Stimulated activated CD4-positive, alpha-beta T cell treated with anti-CD3 and anti-CD28 coated beads, Interleukin-12 subunit alpha, Interleukin-12 subunit beta, amount 100 ng/mL, for 4 hours (primary cell): Measurements from ENCODE around the gene ZFP57.

ENCODE experiments used
- DNase-seq: peaks from one replicate; pipeline ENCODE4 v3.0.0-alpha.2; 2020

The ZFP57 gene

DNA sequence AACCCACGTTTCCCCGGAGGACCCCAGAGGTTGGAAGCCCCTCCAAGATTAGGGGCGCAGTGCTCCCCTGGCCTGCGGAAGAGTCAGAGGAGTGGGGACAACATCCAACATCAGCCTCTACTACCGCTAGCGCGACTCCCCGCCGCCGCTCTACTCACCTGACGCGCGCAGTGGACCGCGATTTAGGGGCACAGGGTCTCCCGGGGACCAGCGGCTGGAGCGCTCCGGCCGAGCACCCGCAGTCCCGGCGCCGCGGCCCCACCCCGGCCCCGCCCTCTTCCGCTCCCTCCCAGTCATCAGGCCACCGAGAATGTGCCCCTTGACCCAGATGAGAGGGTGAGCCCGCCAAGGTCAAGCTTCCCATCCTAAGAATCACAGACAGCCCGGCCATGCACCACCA, at the start of gene ZFP57:
TSS of gene ZFP57 (minus strand) at position 249 of the 400 bp plus-strand sequence. CDS start 4,149 bp downstream, outside the sequence.
- no peak for DNase-seq

DNA sequence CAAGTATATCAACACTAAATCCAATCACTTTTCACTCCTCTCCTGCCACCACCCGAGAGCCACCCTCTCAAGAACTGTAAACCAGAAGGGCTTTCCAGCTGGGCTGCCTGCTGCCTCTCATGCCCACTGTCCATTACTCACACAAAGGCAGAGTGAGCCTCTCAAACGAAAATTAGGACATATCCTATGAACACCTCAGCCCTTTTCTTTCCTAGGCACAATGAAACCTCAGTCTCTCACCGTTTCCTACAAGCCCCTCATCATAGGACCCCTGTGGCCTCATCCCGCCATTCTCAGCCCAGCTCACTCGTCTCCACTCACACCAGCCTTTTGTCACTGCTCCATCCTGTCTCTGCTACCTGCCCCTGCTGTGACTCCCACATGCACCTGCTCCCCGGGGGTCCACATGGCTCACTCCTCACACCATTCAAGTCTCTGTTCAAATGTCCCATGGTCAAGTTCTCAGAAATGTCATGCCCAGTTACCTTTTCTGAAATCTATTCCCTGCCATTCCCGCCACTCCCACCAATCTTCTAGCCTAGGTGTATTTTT, 49.7 kb upstream of the ZFP57 start:
- DNase-seq: no peak

DNA sequence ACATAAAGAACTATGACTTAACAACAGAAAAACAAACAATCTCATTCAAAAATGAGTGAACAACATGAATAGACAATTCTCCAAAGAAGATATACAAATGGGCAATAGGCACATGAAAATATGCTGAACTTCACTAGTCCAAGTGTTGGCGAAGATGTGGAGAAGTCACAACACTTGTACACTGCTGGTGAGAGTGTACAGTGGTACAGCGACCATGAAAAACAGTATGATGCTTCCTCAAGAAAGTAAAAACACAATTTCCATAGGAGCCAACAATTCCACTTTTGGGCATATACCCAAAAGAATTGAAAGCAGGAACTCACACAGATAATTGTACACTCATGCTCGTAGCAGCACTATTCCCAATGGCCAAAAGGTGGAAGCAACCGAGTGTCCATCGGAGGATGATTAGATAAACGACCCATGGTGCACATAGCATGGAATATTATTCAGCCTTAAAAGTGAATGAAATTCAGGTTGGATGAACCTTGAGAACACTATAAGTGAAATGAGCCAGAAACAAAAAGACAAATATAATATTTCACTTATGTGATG, 48.9 kb upstream of the ZFP57 start:
- no peak for DNase-seq

DNA sequence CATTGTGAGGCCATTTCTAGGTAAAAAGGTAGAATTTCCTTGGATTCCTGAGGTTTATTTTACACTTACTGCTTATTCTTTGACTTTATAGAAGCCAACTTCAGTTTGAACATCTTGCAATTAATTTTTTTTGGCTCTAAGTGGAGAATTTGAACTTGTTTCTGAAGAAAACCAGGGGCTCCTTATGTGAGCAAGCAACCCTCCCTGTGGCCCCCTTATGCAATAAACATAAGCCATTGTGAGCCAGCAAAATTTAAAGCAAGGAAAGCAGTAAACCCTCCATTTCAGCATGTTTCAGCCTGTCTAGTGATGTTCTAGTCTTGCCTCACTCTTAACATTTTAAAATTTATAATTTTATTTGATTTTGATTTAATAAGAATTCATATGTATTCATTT, 47.9 kb upstream of the ZFP57 start:
- no peak for DNase-seq

DNA sequence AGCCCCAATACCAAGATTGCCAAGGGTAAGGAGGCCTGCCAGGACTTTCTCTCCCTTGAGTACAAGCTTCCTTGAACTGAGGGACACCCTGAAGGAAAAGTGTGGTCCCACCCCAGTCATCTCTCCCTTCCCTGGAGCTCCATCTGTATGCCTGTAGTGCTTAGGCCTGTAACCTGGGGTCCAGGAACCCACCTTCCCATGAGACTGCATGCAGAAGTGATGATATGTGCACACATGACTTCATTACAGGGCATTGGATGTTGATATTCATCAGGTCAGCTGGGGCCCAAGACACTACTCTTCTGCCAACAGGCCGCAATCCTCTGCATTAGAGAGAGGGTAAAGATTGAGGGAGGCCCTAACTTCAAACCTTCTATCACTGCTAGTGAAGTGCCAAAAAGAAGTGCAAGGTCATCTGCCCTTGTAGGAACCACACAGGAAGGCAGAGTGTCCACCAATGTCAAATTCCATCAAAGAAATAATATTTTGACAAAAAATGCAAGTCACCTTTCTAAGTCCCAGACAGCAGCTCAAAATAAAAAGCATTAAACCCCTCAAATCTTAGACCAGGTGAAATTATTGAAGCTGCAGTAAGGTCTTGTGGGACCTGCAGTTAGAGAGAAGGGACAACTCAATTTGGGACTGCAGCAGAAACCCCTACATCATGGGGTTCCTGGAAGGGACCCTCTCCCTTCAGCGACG, 47.4 kb upstream of the ZFP57 start:
- DNase-seq: no peak

DNA sequence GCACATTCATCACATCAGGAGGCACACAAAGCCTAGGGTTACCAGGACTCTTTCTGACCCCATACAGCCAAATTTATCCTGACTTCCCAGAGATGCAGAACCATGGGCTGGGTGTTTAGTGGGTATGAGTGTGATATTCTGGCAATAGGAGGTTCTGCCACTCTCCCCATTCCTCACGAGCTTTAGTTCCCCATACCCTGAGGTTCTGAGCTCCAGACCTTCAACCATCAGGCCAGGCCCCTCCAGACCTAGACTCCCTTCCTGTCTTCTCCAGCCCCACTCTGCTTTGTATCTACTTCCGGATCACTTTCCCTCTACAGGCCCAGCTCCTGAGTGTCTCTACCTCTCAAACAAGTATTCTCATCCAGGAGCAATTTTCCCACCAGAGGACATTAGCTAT, 46.7 kb upstream of the ZFP57 start:
- no peak for DNase-seq

DNA sequence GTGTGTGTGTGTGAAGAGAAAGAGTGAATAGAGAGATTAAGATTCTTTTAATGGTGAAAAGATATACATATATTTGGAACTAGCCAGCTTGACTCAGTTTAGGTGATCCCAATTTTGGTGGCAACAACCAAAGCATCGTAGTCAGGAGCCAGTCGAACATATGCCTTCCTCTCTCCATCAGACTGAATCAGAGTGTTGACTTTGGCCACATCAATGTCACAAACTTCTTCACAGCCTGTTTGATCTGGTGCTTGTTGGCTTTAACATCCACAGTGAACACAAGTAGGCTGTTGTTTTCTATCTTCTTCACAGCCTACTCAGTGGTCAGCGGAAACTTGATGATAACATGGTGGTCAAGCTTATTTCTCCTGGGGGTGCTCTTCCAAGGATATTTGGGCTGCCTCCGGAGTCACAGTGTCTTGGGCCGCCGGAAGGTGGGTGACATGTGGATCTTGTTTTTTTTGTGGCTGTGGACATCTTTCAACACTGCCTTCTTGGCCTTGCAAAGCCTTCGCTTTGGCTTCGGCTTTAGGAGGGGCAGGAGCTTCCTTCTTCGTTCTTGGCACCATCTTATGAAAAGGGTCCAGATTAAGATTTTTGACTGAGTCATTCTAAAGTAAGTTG, 45.7 kb upstream of the ZFP57 start:
- DNase-seq: no peak

DNA sequence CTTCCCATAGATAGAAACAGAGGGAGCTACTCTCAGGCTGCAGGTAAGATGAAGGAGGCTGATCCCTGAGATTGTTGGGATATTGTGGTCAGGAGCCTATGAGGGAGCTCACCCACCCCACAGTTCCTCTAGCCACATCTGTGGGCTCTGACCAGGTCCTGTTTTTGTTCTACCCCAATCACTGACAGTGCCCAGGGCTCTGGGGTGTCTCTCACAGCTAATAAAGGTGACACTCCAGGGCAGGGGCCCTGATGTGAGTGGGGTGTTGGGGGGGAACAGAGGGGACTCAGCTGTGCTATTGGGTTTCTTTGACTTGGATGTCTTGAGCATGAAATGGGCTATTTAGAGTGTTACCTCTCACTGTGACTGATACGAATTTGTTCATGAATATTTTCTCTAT, 45.0 kb upstream of the ZFP57 start:
- no peak for DNase-seq

DNA sequence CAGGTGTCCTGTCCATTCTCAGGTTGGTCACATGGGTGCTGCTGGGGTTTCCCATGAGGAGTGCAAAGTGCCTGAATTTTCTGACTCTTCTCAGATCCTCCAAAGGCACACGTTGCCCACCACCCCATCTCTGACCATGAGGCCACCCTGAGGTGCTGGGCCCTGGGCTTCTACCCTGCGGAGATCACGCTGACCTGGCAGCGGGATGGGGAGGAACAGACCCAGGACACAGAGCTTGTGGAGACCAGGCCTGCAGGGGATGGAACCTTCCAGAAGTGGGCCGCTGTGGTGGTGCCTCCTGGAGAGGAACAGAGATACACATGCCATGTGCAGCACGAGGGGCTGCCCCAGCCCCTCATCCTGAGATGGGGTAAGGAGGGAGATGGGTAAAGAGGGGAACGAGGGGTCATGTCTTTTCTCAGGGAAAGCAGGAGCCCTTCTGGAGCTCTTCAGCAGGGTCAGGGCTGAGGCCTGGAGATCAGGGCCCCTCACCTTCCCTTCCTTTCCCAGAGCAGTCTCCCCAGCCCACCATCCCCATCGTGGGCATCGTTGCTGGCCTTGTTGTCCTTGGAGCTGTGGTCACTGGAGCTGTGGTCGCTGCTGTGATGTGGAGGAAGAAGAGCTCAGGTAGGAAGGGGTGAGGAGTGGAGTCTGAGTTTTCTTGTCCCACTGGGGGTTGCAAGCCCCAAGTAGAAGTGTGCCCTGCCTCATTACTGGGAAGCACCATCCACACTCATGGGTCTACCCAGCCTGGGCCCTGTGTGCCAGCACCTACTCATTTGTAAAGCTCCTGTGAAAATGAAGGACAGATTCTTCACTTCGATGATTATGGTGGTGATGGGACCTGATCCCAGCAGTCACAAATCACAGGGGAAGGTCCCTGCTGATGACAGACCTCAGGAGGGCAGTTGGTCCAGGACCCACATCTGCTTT, 44.3 kb upstream of the ZFP57 start:
- DNase-seq: no peak

DNA sequence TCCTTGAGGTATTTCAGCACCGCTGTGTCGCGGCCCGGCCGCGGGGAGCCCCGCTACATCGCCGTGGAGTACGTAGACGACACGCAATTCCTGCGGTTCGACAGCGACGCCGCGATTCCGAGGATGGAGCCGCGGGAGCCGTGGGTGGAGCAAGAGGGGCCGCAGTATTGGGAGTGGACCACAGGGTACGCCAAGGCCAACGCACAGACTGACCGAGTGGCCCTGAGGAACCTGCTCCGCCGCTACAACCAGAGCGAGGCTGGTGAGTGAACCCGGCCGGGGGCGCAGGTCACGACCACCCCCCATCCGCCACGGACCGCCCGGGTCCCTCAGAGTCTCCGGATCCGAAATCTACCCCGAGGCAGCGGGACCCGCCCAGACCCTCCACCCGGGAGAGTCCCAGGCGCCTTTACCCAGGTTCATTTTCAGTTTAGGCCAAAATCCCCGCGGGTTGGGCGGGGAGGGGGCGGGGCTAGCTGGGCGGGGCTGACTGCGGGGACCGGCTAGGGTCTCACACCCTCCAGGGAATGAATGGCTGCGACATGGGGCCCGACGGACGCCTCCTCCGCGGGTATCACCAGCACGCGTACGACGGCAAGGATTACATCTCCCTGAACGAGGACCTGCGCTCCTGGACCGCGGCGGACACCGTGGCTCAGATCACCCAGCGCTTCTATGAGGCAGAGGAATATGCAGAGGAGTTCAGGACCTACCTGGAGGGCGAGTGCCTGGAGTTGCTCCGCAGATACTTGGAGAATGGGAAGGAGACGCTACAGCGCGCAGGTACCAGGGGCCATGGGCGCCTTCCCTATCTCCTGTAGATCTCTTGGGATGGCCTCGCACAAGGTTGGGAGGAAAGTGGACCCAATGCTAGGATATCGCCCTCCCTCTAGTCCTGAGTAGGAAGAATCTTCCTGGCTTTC, 43.0 kb upstream of the ZFP57 start:
- peak; percentile 85 for DNase-seq

DNA sequence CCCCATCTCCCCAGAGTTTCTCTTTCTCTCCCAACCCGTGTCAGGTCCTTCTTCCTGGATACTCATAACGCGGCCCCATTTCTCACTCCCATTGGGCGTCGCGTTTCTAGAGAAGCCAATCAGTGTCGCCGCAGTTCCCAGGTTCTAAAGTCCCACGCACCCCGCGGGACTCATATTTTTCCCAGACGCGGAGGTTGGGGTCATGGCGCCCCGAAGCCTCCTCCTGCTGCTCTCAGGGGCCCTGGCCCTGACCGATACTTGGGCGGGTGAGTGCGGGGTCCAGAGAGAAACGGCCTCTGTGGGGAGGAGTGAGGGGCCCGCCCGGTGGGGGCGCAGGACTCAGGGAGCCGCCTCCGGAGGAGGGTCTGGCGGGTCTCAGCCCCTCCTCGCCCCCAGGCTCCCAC, 42.3 kb upstream of the ZFP57 start, which contains the start of gene HLA-F:
TSS of gene HLA-F (plus strand) at position 173 of the 404 bp plus-strand sequence. CDS start at position 203, 30 bp downstream.
- DNase-seq: peak; percentile 70

DNA sequence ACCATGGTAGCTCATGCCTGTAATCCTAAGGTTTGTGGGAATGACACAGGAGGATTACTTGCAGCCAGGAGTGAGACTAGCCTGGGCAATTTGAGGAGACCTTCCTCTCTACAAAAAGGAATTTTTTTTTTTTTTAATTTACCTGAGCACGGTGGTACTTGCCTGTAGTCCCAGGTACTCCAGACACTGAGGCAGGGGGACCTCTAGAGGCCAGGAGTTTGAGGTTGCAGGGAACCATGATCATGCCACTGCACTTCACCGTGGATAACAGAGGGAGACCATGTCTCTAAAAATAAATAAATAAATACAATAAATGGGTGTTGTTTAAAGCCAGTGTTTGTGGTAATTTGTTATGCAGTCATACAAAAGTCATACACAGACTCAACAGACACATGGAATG, 39.9 kb upstream of the ZFP57 start:
- no peak for DNase-seq

DNA sequence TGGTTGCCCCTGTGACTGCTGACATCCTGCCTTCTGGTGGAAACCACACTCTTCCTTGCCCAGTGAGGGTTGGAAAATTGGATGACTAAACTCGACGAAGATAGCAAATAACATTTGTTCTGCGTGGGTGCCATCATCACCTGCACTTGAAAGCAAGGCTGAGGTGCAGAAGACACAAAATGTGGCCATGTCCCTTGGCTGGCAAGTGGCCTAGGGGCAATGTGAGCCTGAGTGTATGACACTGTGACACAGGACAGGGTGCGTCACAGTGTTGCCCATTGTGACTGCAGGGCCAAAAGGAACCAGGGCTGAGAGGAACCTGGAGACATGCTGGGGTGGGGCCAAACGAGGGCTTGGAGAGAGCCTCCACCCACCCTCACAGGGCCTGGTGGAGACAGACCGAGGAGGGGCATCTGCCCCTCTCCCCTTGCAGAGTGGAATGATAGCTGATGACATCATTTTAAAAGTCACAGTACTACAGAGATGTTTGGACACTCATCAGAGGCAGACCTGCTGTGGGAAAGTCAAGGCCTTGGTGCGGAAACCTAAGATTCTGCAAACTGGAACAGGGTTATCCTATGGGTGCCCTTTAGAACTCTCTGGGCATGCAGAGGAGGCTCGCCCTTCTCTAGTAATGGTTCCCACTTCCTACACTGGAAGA, 29.5 kb upstream of the ZFP57 start:
- DNase-seq: no peak

DNA sequence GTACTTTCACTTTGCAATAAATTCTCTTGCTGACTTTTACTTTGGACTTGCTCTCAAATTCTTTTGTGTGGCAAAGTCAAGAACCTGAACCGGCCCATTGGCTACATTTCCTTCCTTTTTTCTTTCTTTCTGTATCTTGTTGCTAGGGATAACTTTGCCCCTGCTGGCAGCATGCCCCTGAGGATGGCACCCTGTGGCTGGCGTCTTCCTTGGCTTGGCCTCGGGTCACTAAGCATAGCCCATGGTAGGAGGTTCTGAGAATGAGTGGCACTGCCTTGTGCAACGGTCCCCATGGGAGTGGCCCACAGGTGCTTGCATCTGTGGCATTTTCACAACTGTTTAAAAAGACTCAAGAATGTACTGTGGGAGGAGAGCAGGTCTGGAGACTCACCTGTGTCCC, 28.2 kb upstream of the ZFP57 start:
- DNase-seq: no peak

DNA sequence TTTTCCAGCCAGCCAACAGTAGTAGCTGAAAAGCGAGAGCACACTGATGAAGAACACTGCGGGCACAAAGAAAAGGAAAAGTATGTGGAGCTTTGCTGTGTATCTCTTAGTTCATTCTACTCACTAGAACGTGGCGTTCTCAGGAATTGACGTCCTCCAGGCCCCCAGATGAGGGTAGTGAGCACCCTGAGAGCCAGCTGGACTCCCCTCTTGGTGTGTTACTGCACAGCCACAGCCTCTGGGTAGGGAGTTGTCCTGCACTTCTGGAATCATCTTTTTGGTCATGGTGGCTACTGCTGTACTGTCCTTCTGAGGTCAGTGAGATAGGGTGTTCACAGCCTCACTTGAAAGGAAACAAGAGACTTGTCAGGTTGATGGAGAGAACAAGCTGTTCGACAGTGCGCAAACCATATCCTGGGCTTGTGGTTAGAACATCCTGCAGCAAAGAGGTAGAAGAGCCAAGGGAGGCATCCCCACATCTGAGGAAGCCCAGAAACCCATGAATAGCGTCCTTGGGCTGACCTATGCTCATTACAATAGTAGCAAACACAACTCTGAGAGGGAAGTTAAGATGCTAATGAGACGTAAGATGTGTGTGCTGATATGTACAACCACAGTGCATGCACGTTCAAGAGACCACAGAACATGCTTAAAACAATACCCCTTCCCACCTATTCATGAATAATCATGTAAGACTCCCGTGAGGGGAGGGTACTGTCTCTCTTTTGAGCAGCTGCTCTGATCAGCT, 27.7 kb upstream of the ZFP57 start:
- no peak for DNase-seq

DNA sequence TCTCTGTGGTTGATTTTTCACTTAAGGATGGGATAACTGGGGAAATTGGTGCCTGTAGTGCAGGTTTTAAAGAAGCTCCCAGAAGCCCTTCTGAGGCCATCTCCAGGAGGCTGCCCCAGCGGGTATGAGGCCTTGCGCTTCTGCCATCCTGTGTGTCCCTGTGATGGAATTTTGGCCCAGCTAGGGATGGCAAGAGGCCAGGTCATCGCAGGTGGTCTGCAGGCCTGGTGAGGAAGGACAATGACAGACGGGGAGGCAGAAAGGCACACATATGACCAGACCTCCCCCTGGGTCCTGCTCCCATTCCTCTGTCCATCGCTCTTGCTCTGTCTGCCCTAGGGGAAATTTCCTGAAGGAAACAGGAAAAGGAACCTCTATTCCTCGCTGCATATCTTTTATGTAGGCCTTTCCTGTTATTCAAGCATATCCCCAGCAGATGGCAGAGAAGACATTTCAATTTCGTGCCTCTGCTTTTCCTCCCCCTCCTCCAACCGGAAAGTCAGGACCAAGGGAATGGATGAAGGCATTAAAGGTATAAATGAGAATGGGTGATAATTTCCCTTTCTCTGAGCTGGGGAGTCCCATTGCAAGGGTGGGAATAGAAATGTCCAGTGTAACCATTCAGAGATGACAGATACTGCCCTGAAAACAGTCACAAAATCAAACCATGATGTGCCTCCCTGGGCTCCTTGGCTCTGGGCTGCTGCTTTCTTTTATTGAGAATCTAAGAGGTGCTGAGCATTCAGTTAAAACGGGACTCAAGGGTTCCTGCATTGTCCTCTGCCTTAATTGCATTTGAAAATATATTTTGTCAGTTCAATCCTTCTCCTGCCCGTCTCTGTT, 24.7 kb upstream of the ZFP57 start:
- DNase-seq: no peak

DNA sequence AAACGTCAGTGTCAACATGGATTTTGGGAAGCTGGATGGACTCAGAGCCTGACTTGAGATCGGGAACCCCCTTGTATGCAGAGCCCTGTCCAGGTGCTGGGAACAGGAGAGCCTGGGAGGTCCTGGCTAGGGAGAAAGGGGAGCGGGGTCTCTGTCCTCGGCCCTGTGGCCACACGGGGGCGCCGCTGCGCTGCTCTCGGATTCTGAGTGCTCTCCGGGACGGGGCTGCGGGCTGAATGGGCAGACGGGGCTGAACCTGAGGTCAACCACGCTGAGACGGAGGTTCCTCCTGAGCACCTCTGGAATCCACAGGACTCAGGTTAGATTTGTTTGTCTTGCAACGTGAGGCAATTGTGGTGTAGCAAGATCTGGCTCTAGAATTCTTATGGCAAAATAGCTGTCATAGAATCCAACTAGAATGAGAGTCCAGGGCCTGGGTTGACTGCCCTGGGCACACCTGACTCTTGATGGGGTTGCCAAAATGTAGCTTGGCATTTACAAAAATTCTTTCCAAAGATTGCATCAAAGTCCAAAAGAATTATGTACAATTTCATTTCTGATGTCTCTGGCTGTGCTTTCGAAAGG, 21.7 kb upstream of the ZFP57 start:
- DNase-seq: peak; percentile 78

DNA sequence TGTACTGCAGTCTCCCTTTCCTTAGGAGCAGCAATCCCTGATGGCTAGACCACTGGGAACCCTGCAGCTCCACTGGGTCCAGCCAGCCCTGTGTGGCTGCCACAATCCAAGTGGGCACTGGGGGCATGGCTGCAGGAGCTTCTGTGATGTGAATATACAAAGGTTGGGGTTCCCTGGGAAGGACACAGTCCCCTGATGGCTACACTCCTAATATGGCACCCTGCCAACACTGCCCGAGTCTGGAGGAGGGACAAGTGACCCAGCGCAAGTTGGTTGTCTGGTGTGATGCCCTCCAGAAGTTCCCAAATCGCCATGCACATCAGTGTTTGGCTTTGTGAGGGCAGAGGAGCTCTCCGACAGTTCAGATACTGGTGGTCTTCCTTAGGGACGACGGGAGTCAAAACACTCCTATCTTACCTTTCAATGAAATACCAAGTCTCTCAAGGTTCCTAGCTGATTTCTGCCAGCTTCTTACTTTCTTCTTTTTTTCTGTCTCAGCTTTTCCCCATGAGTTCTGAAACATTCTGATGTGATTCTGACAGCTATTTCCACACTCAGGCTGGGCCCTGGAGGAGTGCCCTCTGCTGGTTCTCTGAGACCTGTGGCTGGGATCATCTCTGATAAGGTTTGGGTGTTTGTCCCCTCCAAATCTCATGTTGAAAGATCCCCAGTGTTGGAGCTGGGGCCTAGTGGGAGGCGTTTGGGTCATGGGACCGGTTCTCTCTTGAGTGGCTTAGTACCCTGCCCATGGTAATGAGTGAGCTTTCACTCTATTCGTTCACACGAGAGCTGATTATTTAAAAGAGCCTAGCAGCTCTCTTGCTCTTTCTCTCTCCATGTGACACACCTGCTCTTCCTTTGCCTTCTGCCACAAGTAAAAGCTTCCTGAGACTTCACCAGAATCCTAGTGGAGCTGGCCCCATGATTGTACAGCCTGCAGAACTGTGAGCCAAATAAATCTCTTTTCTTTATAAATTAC, 15.5 kb upstream of the ZFP57 start:
- DNase-seq: no peak
